ENCODE data around the gene IMPA2. TPM values are rescaled to one million over a fixed set of nuclear protein-coding genes. Genes with fewer than 3 reads are reported as not detected.

Gene IMPA2
- total and polyA plus RNA-seq, 2 experiments from 2014 or later = 75.6 to 130 TPM

DNA sequence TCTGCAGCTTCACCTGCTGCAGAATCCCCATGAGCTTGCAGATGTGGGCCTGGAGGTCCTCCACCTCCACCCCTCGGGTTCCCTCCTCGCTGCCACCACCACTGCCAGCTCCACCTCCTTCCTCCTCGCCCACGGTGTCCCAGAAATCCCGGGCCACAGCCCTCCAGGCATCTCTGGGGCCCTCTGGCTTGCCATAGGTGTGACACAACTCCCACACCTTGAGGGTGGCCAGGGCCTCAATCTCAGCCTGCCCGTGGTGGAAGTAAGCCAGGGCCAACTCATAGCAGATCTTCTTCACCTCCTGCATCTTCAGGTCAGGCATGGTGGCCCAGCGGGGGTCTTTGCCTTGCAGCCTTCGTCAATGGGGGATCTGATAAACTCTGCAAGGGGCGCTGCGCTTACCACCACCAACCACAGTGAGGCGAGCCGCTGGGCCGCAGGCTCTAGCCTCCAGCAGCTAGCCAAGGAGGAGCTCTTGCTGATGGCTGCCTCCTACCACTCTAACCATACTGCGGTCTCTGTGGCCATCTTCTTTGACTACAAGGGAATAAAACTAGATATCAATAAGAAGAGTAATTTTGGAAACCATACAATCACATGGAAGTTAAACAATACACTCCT, 76.2 kb downstream of the IMPA2 start:
- Histone ChIP-seq H3K79me2 (no peaks in the 10 kb centered on the region), H3K36me3 (replicated peaks; ENCODE audit: insufficient read depth, low read depth) (no peaks in the 10 kb centered on the region), H3K4me3 (no peak overlapping the region), H3K9me3 (ENCODE audit: low read depth) (no peaks in the 10 kb centered on the region), H3K4me2 (no peak overlapping the region), H3K4me1 (ENCODE audit: insufficient read depth) (no peaks in the 10 kb centered on the region), H3K27me3 (no peaks in the 10 kb centered on the region), H2AFZ (no peak overlapping the region), H3K27ac (no peak overlapping the region), H3K9me2 (replicated peaks; ENCODE audit: insufficient read depth) (no peaks in the 10 kb centered on the region), H4K20me1 (ENCODE audit: insufficient read depth, poor library complexity, severe bottlenecking) (no peaks in the 10 kb centered on the region)
- no peak for DNase-seq (ENCODE audit: low spot score)
- TF ChIP-seq EZH2phosphoT487 (IDR thresholded peaks at IDR 0.05; ENCODE audit: low read depth, severe bottlenecking, unreplicated experiment) (no peak), EZH2 (IDR thresholded peaks at IDR 0.05; ENCODE audit: borderline replicate concordance) (no peak)
- TF ChIP-seq, protein P1, sequence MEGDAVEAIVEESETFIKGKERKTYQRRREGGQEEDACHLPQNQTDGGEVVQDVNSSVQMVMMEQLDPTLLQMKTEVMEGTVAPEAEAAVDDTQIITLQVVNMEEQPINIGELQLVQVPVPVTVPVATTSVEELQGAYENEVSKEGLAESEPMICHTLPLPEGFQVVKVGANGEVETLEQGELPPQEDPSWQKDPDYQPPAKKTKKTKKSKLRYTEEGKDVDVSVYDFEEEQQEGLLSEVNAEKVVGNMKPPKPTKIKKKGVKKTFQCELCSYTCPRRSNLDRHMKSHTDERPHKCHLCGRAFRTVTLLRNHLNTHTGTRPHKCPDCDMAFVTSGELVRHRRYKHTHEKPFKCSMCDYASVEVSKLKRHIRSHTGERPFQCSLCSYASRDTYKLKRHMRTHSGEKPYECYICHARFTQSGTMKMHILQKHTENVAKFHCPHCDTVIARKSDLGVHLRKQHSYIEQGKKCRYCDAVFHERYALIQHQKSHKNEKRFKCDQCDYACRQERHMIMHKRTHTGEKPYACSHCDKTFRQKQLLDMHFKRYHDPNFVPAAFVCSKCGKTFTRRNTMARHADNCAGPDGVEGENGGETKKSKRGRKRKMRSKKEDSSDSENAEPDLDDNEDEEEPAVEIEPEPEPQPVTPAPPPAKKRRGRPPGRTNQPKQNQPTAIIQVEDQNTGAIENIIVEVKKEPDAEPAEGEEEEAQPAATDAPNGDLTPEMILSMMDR (IDR thresholded peaks at IDR 0.05; ENCODE audit: poor library complexity) = no peak
- WGBS (ENCODE audit: low lambda C conversion rate, missing lambda C conversion rate) = 70% methylated on average over 14 of the region's 14 CpGs

DNA sequence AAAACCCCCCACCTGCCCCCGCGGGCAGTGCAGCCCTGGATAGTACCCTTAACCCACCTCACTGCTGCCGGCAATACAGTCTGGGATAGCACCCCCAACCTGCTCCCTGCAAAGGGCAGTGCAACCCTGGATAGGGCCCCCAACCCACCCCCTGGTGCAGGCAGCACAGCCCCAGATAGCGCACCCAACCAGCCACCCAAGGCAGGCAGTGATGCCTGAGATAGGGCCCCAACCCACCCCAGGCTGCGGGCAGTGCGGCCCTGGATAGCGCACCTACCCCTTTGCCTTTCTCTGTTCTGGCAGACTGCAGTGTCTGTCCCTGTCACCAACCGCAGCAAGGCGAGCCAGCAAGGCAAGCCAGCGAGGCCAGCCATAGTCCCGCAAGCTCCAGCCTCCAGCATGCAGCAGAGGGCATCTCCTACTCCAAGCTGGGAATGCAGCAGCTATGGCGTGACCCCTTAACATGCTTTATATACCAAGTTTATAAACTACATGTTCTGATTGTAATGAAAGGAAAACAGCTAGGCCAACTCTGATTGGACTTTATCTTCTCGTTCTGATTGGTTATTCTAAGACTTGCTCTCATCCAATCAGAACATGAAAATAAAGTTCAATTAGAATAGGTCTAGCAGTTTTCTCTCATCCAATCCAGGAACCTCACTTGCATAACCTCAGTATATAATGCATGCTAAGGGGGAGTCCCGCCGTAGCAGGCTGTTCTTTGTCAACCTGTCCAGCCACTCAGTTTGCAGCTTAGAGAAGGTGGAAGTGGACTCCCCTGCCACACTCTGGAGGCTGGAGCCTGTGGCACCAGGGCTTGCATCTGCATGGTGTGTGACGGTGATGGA, 78.3 kb downstream of the IMPA2 start:
- Histone ChIP-seq H4K20me1 (ENCODE audit: insufficient read depth, poor library complexity, severe bottlenecking) (no peaks in the 10 kb centered on the region), H3K27me3 (no peaks in the 10 kb centered on the region), H3K4me2 (no peak overlapping the region), H3K4me1 (ENCODE audit: insufficient read depth) (no peaks in the 10 kb centered on the region), H3K27ac (no peak overlapping the region), H3K36me3 (replicated peaks; ENCODE audit: insufficient read depth, low read depth) (no peaks in the 10 kb centered on the region), H2AFZ (no peak overlapping the region), H3K4me3 (no peak overlapping the region), H3K79me2 (no peaks in the 10 kb centered on the region), H3K9me3 (ENCODE audit: low read depth) (no peaks in the 10 kb centered on the region), H3K9me2 (replicated peaks; ENCODE audit: insufficient read depth) (no peaks in the 10 kb centered on the region)
- TF ChIP-seq EZH2 (IDR thresholded peaks at IDR 0.05; ENCODE audit: borderline replicate concordance) (no peak), EZH2phosphoT487 (IDR thresholded peaks at IDR 0.05; ENCODE audit: low read depth, severe bottlenecking, unreplicated experiment) (no peak)
- TF ChIP-seq, protein P1 (IDR thresholded peaks at IDR 0.05; ENCODE audit: poor library complexity) = no peak
- 94% methylated on average over 15 of the region's 16 CpGs for WGBS (ENCODE audit: low lambda C conversion rate, missing lambda C conversion rate)
- no peak for DNase-seq (ENCODE audit: low spot score)

DNA sequence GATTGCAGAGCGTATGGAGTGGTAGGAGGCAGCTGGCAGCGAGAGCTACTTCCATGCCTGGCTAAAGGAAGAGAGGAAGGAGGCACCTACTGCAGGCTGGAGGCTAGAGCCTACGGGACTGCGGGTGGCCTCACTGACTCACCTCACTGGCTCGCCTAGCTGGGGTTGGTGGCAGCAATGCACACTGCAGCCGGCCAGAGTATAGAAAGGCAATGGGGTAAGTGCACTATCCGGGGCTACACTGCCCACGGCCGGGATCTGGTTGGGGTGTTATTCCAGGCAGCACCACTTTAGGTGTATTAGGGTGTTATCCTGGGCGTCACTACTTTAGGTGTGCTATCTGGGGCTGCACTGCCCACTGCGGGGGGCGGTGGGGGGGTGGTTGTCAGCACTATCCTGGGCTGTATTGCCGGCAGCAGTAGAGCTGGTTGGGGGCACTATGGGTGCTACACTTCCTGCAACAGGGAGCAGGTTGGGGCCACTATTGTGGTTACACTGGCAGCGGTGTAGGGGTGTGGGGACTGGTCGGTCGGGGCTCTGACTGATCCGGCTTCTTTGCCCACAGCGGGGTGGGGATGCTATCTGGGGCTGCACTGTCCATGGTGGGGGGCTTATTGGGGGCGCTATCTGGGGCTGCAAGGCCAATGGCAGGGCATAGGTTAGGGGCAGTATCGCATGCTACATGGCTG, 79.0 kb downstream of the IMPA2 start:
- 80% methylated on average over 14 of the region's 20 CpGs for WGBS (ENCODE audit: low lambda C conversion rate, missing lambda C conversion rate)
- no peaks in the 10 kb centered on the region for H3K27me3 ChIP-seq
- H3K27ac ChIP-seq = no peak overlapping the region
- H3K9me2 ChIP-seq (replicated peaks; ENCODE audit: insufficient read depth) = no peaks in the 10 kb centered on the region
- no peak overlapping the region for H3K4me3 ChIP-seq
- H2AFZ ChIP-seq = no peak overlapping the region
- no peaks in the 10 kb centered on the region for H4K20me1 ChIP-seq (ENCODE audit: insufficient read depth, poor library complexity, severe bottlenecking)
- no peak overlapping the region for H3K4me2 ChIP-seq
- no peaks in the 10 kb centered on the region for H3K79me2 ChIP-seq
- H3K36me3 ChIP-seq (replicated peaks; ENCODE audit: insufficient read depth, low read depth) = no peaks in the 10 kb centered on the region
- DNase-seq (ENCODE audit: low spot score) = no peak
- H3K4me1 ChIP-seq (ENCODE audit: insufficient read depth) = no peaks in the 10 kb centered on the region
- TF ChIP-seq EZH2 (IDR thresholded peaks at IDR 0.05; ENCODE audit: borderline replicate concordance) (no peak), EZH2phosphoT487 (IDR thresholded peaks at IDR 0.05; ENCODE audit: low read depth, severe bottlenecking, unreplicated experiment) (no peak)
- TF ChIP-seq, protein P1 (IDR thresholded peaks at IDR 0.05; ENCODE audit: poor library complexity) = no peak
- H3K9me3 ChIP-seq (ENCODE audit: low read depth) = no peaks in the 10 kb centered on the region

All from hepatocyte (in vitro differentiated cells).